ENCODE data around the gene HNRNPA2B1. TPM values are rescaled to one million over a fixed set of nuclear protein-coding genes. Genes with fewer than 3 reads are reported as not detected.

HNRNPA2B1 gene
- polyA plus RNA-seq (ENCODE audit: insufficient read depth in 1 of 5, insufficient read length in 5 of 5, low replicate concordance in 1 of 5), result 1,000 to 10,000 TPM; 1,158 to 1,609 (median 1,399) TPM
- long read RNA-seq, donor 1, full-length matches to known transcripts, result 321 of 763 reads
- long read RNA-seq, donor 1, partial matches to known transcripts, result 398 of 763 reads
- long read RNA-seq, donor 1, other reads (novel, unspliced or antisense), result 44 of 763 reads
- long read RNA-seq, donor 2, full-length matches to known transcripts, result 177 of 573 reads
- long read RNA-seq, donor 2, partial matches to known transcripts, result 219 of 573 reads
- long read RNA-seq, donor 2, other reads (novel, unspliced or antisense), result 177 of 573 reads
- long read RNA-seq, donor 3, full-length matches to known transcripts, result 343 of 686 reads
- long read RNA-seq, donor 3, partial matches to known transcripts, result 322 of 686 reads
- long read RNA-seq, donor 3, other reads (novel, unspliced or antisense), result 21 of 686 reads
- long read RNA-seq, donor 4, full-length matches to known transcripts, result 182 of 393 reads
- long read RNA-seq, donor 4, partial matches to known transcripts, result 197 of 393 reads
- long read RNA-seq, donor 4, other reads (novel, unspliced or antisense), result 14 of 393 reads
- long read RNA-seq, donor 5, full-length matches to known transcripts, result 345 of 855 reads
- long read RNA-seq, donor 5, partial matches to known transcripts, result 446 of 855 reads
- long read RNA-seq, donor 5, other reads (novel, unspliced or antisense), result 64 of 855 reads
- long read RNA-seq, donor 6, full-length matches to known transcripts, result 321 of 1,281 reads
- long read RNA-seq, donor 6, partial matches to known transcripts, result 746 of 1,281 reads
- long read RNA-seq, donor 6, other reads (novel, unspliced or antisense), result 214 of 1,281 reads
- long read RNA-seq, donor 7, full-length matches to known transcripts, result 69 of 986 reads
- long read RNA-seq, donor 7, partial matches to known transcripts, result 618 of 986 reads
- long read RNA-seq, donor 7, other reads (novel, unspliced or antisense), result 299 of 986 reads
- long read RNA-seq, donor 8, full-length matches to known transcripts, result 79 of 312 reads
- long read RNA-seq, donor 8, partial matches to known transcripts, result 146 of 312 reads
- long read RNA-seq, donor 8, other reads (novel, unspliced or antisense), result 87 of 312 reads

- peak; percentile 100 for DNase-seq
Observed at GRCh38 chr7:26200444-26201246, at the start of gene HNRNPA2B1. TSS of gene HNRNPA2B1 (minus strand) at chr7:26200746. CDS start at chr7:26200577, 169 bp downstream.

DNA sequence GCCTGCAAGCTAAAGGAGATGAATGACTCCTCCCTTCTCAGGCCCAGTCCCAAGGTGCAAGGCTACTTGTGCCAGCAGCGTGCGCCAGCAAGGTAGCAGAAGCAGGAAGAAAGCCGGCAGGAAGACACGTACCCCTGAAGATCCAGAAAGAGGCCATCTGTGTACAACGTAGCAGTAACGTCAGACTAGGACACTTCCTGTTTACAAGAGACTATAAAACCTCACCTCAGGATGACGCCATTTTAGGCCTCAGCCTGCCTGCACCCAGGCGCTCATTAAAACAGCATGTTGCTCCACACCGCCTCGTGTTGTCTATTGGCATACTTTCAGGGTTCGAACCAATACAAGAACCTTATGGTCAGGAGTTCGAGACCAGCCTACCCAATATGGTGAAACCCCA is 49.7 kb upstream of the HNRNPA2B1 start:
- DNase-seq, result no peak

DNA sequence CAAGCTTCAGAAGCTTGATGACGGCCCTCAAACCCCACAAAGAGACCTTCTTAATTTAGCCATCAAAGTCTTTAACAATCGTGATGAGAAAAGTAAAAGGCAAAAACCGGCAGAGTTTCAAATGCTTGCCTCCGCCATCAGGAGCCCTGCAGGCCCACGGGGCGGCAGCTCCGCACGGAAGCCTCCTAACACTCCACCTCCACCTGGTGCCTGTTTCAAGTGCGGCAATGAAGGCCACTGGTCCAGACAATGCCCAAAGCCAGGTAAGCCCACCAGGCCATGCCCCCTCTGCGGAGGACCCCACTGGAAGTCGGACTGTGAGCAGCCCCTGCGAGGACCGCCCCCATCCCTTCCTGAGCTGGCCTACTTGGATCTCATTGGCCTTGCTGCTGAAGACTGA is 44.6 kb upstream of the HNRNPA2B1 start:
- no peak for DNase-seq

DNA sequence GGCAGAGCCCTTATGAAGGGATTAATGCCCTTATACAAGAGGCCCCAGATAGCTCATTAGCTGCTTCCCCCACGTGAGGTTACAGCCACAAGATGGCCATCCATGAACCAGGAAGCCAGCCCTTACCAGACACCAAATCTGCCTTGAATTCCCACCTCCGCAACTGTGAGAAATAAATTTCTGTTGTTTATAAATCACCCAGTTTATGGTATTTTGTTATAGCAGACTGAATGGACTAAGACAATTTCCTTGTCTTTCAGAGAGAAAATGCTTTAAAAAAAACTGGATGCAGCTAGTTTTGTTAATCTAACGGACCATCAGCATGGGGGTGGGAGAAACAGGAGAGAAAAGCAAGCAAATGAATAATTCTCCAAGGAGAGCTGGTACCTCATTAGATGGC is 37.5 kb upstream of the HNRNPA2B1 start:
- no peak for DNase-seq

DNA sequence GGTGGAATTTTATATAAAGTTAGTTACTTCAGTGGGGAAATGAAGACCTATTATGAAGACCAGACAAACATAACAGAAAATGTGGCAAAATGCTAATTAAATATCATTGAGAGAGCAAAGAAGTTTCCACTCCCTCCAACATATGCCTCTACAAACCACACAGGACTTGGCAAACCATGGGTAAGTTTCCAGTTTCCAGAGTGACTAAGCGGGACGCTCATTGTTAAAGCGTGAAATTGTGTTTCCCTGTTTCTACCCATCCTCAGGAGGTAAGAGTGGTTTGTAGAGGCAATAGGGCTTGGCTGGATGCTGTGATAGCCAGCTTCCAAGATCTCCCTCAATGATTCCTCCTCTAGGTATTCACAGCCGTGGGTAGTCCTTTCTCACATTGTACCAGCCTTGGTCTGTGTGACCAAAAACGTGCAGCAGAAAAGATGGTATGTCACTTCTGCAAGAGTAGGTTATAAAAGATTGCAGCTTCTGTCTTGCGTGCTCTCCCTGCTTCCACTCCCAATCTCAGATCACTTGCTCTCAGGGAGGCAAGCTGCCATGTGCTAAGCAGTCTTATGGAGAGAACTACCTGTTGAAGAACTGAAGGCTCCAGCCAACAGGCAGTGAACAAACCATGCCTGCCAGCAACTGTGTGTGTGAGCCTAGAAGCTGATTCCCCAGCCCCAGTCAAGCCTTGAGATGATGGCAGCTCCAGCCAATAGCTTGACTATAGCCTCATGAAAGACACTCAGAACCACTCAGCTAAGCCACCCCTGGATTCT is 36.7 kb upstream of the HNRNPA2B1 start:
- no peak for DNase-seq

- no peak for DNase-seq
Observed at GRCh38 chr7:26233902-26234511, 33.5 kb upstream of the HNRNPA2B1 start.

GRCh38 chr7:26227987-26228386 is 27.4 kb upstream of the HNRNPA2B1 start:
- DNase-seq, result no peak

- no peak for DNase-seq
Observed at GRCh38 chr7:26224359-26224758, 23.8 kb upstream of the HNRNPA2B1 start.

DNA sequence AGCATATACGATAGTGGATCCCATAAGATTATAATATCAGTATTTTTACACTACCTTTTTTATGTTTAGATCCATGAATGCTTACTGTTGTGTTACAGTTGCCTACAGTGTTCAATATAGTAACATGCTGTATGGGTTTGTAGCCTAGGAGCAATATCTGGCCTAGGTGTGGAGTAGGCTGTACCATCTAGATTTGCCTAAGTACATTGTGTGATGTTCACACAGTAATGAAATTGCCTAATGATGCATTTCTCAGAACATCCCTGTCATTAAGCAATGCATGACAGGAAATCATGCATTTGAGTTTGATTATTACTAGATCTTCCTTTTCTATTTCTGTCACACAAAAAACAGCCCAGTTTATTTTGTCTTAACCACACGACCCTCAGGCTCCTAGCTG is 15.5 kb upstream of the HNRNPA2B1 start:
- no peak for DNase-seq

- no peak for DNase-seq
Observed at GRCh38 chr7:26213807-26214515, 13.4 kb upstream of the HNRNPA2B1 start.

DNA sequence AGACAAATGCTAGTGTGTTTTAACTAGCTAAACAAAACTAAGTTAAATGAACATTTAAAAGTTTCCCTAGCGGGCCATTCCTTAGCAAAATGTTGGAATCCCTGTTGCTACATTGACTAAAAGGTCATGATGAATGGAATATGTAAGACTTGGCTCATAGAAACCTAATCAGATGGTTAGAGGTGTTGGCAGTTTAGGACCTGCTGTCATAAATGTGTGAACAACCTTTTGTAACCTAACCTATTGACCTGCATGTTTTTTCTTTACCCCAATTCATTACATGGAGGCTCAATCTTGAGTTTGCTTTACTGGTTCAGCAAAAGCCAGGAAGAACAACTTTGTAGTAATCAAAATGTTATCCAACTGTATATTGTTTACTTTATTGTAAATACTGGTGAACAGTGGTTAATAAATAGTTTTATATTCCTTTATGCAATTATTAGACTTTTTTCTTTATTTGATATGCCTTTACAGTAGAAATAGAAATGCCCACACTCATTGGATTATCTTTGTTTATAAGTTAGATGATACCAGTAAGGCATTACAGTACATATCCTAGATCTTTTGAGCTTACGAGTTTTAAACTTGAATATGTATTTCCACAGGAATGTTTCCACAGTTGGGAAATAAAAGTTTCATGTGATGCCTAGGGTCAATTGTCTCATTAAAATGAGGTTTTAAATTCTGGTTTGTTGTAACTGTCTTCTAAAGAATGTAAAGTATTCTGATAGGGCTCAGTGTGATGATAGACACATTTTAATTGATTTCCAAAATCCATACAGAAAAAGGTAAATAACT is 12.6 kb upstream of the HNRNPA2B1 start:
- DNase-seq, result no peak

DNA sequence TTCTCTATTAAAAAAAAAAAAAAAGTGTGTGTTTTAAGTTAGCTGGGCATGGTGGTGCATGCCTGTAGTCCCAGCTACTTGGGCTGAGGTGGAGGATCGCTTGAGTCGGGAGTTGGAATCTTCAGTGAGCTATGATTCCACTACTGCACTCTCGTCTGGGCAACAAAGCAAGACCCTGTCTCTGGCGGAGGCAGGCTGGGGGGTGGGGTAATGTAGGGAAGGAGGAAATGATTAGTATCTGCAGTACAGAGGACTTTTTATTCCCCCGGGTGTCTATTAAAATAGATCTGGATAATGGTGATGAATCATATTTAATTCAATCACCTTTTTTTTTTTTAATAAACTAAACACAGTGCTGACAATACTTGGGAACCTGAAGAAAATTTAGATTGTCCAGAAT is 7.5 kb upstream of the HNRNPA2B1 start:
- DNase-seq, result no peak

GRCh38 chr7:26203016-26203415 is 2.5 kb upstream of the HNRNPA2B1 start:
- no peak for DNase-seq

DNA sequence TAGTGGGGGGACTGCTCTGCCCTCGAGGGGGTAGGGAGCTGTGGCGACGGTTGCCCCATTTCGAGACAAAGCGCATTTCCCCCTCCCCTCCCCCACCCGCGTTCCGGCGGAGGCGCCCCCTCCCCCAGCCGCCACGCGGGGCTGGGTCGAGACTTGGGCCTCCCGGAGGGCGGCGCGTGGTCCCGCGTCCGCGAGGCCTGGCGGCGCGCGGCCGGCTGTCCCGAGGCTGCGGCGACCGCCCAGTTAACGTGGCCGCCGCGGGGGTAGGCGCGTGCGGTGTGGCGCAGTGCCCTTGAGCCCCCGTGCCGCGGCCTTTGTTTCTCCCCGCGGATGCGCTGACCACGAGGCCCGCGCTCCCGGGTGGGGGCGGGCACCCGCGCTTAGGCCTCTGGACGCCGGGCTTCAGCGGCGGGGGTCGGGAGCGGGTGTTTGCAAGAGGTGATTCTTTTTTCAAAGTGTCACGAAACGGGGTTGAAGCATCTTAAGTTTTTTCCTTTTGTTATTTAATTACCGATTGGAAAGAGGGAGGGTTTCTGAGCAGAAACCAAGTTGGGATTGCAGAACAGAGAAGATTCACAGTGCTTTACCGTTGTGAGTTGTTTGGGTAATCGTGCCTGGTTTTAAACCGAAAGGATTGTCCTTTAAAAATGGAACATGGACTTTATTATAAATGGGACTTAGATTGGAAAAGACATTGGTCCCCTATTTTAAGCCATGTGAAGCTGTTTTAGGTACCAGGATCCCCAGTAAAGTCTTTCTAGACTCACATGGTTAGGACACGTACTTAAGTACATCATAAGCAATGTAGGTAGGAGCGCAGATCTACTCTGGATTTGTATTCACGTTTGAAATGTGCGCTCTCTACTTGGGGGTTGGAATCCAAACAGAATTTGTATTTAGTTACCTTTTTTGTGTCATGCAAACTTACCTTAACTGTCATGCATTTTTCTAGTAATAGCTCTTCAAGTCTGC is 1.8 kb upstream of the HNRNPA2B1 start:
- DNase-seq, result peak in 1 of 2 donors; percentile 34

DNA sequence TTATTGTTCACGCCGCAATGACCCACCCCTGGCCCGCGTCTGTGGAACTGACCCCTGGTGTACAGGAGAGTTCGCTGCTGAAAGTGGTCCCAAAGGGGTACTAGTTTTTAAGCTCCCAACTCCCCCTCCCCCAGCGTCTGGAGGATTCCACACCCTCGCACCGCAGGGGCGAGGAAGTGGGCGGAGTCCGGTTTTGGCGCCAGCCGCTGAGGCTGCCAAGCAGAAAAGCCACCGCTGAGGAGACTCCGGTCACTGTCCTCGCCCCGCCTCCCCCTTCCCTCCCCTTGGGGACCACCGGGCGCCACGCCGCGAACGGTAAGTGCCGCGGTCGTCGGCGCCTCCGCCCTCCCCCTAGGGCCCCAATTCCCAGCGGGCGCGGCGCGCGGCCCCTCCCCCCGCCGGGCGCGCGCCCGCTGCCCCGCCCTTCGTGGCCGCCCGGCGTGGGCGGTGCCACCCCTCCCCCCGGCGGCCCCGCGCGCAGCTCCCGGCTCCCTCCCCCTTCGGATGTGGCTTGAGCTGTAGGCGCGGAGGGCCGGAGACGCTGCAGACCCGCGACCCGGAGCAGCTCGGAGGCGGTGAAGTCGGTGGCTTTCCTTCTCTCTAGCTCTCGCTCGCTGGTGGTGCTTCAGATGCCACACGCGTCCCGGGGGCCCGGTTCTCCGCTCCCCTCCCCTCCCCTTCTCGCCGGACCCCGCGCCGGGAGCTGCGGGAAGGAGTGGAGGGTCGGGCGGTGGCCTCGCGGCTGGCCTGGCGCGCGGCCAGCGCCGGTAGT is 887 bp upstream of the HNRNPA2B1 start, which contains the start of gene CBX3:
Gene CBX3, plus strand, starts transcription at position 499 of the 772 bp plus-strand sequence. CDS start 1,254 bp downstream, outside the sequence.
- peak; percentile 94 to 95 for DNase-seq

DNA sequence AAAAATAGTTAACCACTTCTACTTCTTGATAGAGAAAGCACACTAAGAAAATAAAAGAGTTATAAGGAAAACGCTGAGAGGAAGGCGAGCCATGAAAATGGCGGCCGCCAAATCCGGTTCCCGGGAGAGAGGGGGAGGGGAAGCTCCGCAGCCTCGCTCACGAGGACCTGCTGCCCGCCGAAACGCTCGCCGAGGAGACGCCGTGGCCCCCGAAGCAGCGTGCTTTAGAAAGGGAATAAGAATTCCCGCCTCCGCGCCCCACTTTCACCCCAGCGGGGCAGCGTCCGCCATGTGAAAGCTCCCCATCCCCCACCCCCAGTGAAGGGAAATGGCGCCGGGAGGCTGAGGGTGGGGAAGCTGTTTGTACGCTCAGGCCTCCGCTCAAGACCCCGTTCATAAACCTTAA is 505 bp downstream of the HNRNPA2B1 start:
- peak; percentile 82 for DNase-seq

Data from right lung (tissue), 10 donors.